GM10266 (cell line): ENCODE results near the gene LNPK.

Experiments
- DNase-seq: peaks from one replicate; pipeline ENCODE4 v3.0.0; 2012; ENCODE audit errors: extremely low spot score
- TF ChIP-seq, protein P1 (sequence below): IDR thresholded peaks from 2 replicates; pipeline ENCODE4 v1.5.1; 2012; ENCODE audit warnings: mild to moderate bottlenecking, low read depth; ENCODE audit not compliant: control insufficient read depth, insufficient read depth; ENCODE audit errors: missing control alignments

The LNPK gene

DNA sequence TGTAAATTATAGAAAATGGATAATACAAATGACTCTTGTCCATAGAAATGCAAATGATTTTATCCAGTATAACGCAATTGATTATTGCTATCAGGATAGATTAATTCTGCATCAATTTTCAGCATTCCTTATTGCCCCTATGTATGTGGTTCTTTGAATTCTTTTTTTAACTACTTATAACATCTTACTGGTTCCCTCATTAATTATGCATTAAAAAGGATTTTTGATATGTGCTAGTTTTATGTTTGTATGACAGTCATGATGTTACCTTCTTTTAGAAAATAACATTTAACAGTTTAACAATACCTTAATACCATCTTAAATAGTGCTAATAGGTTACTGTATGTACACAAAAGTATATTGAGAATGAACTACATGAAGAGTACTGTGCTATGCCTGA lies 20.0 kb upstream of the LNPK start:
- no peak for DNase-seq
- TF ChIP-seq, protein P1, sequence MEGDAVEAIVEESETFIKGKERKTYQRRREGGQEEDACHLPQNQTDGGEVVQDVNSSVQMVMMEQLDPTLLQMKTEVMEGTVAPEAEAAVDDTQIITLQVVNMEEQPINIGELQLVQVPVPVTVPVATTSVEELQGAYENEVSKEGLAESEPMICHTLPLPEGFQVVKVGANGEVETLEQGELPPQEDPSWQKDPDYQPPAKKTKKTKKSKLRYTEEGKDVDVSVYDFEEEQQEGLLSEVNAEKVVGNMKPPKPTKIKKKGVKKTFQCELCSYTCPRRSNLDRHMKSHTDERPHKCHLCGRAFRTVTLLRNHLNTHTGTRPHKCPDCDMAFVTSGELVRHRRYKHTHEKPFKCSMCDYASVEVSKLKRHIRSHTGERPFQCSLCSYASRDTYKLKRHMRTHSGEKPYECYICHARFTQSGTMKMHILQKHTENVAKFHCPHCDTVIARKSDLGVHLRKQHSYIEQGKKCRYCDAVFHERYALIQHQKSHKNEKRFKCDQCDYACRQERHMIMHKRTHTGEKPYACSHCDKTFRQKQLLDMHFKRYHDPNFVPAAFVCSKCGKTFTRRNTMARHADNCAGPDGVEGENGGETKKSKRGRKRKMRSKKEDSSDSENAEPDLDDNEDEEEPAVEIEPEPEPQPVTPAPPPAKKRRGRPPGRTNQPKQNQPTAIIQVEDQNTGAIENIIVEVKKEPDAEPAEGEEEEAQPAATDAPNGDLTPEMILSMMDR = no peak

DNA sequence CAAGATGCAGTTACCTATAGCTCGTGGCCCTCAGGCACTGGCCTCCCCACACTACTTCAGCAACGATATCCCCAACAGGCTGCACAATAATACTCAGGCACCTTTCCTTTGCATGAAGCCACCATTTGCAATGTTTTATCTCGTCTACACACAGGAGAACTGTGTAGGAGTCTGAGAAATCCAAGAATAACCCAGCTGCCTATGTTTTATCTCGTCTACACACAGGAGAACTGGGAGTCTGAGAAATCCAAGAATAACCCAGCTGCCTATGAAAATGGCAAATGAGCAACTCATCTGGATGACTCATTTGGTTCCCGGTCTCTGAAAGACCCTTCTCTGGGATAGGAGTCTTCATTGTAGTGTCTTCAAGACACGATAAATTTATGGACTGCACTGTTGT lies 18.3 kb upstream of the LNPK start:
- no peak for DNase-seq
- TF ChIP-seq, protein P1 = no peak

DNA sequence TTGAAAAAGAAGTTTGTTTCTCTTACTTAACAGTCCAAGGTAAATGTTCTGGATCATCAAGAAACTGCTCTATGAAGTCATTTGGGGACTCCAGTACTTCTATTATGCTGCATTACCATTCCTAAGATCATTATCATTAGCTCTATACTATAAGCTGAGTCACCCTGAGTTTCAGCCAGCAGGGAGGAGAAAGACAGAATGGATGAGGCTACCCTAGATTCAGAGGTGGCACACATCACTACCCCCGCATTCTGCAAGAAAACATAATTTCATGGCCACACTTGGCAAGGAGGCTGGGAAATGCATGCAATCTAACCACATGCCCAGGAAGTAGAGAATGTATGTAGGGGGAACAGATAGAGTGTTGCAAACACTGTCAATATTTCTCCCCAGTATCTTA lies 16.6 kb upstream of the LNPK start:
- DNase-seq = no peak
- TF ChIP-seq, protein P1 = no peak

DNA sequence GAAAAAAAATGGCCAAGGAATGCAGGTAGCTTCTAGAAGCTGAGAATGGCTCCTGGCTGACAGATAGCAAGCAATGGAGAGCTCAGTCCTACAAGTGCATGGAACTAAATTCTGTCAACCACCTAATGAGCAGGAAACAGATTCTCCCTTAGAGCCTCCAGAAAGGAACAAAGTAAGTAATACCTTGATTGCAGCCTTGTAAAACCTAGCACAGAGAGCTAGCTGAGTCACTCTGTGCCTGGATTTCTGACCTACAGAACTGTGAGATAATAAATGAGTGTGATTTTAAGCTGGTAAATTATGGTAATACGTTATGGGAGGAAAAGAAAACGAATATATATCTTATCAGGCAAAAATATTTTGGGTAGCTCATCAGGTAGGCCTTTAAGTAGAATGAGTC lies 7.4 kb upstream of the LNPK start:
- DNase-seq = no peak
- TF ChIP-seq, protein P1 = no peak

DNA sequence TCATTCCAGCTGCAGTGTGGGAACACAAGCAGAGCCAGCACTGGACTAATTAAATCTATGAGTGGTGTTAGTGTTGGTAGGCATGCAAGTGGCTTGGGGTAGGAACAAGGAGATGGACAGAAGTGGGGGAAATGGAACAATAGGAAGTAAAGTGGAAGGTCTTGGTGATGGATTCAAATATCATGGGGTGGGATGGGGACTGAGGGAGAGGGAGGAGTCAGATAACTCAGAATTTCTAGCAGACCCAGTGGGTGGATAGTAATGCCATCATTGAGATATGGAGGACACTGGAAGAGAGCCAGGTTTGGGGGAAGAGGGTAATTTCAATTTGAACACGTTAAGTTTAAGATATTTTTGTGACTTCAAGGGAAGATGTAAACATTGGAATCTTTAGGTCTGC lies 2.9 kb upstream of the LNPK start:
- TF ChIP-seq, protein P1 = no peak
- DNase-seq = no peak

DNA sequence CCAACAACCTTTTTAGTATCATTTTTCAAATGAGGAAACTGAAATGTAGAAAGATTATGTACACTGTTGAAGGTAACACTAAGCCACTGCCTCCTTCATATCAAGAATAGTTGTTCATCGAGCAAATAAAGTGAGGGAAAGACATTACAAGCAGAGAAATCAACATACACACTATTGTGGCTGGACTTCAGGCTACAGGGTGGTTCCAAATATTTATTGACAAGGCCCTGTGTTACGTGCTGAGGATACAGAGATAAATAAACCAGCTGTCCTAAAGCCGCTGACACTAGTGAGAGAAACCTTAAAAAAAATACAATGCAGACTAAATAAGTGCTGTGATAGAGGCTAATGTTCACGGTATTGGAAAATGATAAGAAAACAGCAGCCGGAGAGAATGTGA lies 1.9 kb upstream of the LNPK start:
- no peak for DNase-seq
- TF ChIP-seq, protein P1 = no peak

DNA sequence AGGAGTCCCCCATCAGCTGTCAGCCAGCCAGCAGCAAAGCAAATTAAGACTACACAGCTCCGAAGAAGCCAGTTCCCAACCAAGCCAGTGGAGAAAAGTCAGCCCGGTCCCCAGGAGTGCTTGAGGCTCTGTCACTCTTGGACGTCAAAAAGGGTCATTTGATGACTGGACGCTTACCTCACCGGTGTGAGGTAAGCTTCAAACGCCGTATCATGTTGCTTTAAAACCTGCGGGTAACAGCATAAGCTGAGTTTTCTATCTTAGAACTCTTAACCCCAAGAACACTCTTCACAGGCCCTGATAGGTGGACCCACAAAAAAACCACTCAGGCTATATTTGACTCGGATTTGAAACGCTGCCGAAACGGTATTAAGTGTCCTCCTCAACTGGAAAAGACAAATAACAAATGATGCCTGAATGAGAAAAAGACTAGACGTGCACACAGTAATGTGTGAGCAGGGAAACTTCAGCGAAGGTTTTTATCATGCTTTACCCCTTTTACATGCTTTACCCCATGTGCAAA lies 682 bp upstream of the LNPK start:
- TF ChIP-seq, protein P1 = no peak
- DNase-seq = no peak
